H1 (cell line): ENCODE results near the gene SCARB2.

Experiments used
- CBX5 ChIP-seq: fragments of 300-800, 300-1000 bp; sonication (generic); IDR thresholded peaks from 2 replicates; pipeline ENCODE4 v1.7.1; 2016; ENCODE audit warnings: antibody characterized with exemption, low read length, low read depth
- CEBPB ChIP-seq: IDR thresholded peaks from 2 replicates; pipeline ENCODE4 v1.6.1; 2012; ENCODE audit warnings: low read depth, low read length
- CHD1 ChIP-seq: IDR thresholded peaks from 2 replicates; pipeline ENCODE4 v1.6.1; 2012; ENCODE audit warnings: low read depth, low read length, improper control_type of control experiment
- CHD2 ChIP-seq: IDR thresholded peaks from 2 replicates; pipeline ENCODE4 v1.6.1; 2012; ENCODE audit warnings: low read length, improper control_type of control experiment
- CTCF ChIP-seq, 3 experiments: IDR thresholded peaks; 1 replicate in 2 of 3; 2 replicates in 1 of 3; pipeline versions ENCODE4 v1.5.1 to v1.6.1; 2011; ENCODE audit warnings: low read length in 3 of 3, mild to moderate bottlenecking in 3 of 3, inconsistent platforms in 2 of 3, low read depth in 1 of 3, moderate library complexity in 1 of 3; ENCODE audit not compliant: insufficient read depth in 1 of 3; ENCODE audit errors: control extremely low read depth in 1 of 3
- EZH2 ChIP-seq: fragments of 200-600 bp; sonication (generic); IDR thresholded peaks from 2 replicates; pipeline ENCODE4 v1.7.1; 2012; ENCODE audit warnings: low read depth, mild to moderate bottlenecking, moderate library complexity, low read length, inconsistent platforms; ENCODE audit not compliant: severe bottlenecking
- POLR2A ChIP-seq, 2 experiments: IDR thresholded peaks; 1 replicate in 1 of 2; 2 replicates in 1 of 2; pipeline ENCODE4 v1.6.1; 2011; ENCODE audit warnings: low read depth in 2 of 2, low read length in 2 of 2, mild to moderate bottlenecking in 2 of 2; ENCODE audit errors: control extremely low read depth in 1 of 2
- SIN3A ChIP-seq, 2 experiments: IDR thresholded peaks in 1 of 2; conservative IDR thresholded peaks in 1 of 2; 2 replicates each; pipeline ENCODE4 v1.6.1; 2011 to 2012; ENCODE audit warnings: low read length in 2 of 2, improper control_type of control experiment in 1 of 2, low read depth in 1 of 2, mild to moderate bottlenecking in 1 of 2
- SP1 ChIP-seq: IDR thresholded peaks from 2 replicates; pipeline ENCODE4 v1.6.1; 2011; ENCODE audit warnings: low read depth, low read length
- SRF ChIP-seq: IDR thresholded peaks from 2 replicates; pipeline ENCODE4 v1.6.1; 2011; ENCODE audit warnings: mild to moderate bottlenecking, low read depth, low read length, moderate library complexity
- YY1 ChIP-seq: IDR thresholded peaks from 2 replicates; pipeline ENCODE4 v1.6.1; 2011; ENCODE audit warnings: low read depth, mild to moderate bottlenecking, low read length

DNA sequence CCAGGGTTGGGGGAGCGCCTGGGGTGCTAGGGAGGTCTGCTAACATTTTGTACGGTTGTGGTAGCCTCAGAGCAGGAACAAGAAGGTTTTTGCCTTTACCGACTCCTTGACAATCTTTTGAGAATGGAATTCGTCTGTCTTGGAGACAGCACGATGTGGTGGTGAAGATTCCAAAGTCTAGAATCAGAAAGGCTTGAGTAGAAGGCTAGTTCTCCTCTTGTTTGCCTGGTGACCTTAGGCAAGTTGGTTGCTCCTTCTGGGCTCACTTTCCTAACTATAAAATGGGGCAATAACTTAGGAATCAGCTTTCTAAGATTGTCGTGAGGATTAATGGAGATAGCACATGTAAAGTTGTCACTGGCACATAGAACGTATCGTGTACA lies 38.6 kb upstream of the SCARB2 start:
- TF ChIP-seq POLR2A (IDR thresholded peaks at IDR 0.05; ENCODE audit: control extremely low read depth in 1 of 2, low read depth in 2 of 2, low read length in 2 of 2) (no peak), CTCF (IDR thresholded peaks at IDR 0.05; ENCODE audit: control extremely low read depth in 1 of 3, insufficient read depth in 1 of 3, low read depth in 1 of 3, low read length in 3 of 3) (no peak), CEBPB (no peak), YY1 (no peak), SIN3A (conservative IDR thresholded peaks at IDR 0.05 in 1 of 2, IDR thresholded peaks at IDR 0.05 in 1 of 2; ENCODE audit: low read depth in 1 of 2, low read length in 2 of 2) (no peak), SRF (no peak), CHD2 (no peak), EZH2 (no peak), CBX5 (no peak), SP1 (no peak), CHD1 (no peak)
